NCI-H2081 treated with DMSO at 0.1 percent for 48 hours (cell line): ENCODE results near the gene SWT1.
"Not testable (repeated sequence)": the region's sequence is repeated elsewhere in the genome, so short reads cannot be mapped to it uniquely, and the experiment has no call there.

Experiments
- DNase-seq: peaks from one replicate; lab custom pipeline; 2025; lab: John Stamatoyannopoulos, UW

Gene SWT1

DNA sequence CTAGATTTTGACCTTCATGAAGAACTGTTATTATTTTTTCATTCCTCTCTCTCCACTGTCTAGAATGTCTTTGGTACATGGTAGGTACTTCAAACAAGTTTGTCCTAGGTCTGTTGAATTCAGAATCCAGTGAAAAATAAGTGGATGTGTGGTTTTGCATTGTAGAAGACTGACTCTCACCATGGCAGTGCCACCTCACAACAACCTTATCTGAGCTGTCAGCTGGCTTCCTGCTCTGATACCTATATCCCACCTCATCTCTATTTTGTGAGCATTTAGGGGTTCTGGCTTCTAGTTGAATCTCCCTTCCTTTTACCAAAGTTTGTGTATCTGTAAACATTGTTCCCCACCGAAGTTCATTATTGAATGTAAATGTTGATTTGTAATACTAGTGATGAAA, 9.1 kb downstream of the SWT1 start:
- no peak for DNase-seq

- peak; percentile 60 for DNase-seq
These were observed 13.4 kb downstream of the SWT1 start for GRCh38 chr1:185170291-185170848.

- DNase-seq, result no peak
These were observed 36.8 kb downstream of the SWT1 start for GRCh38 chr1:185193756-185194155.

DNA sequence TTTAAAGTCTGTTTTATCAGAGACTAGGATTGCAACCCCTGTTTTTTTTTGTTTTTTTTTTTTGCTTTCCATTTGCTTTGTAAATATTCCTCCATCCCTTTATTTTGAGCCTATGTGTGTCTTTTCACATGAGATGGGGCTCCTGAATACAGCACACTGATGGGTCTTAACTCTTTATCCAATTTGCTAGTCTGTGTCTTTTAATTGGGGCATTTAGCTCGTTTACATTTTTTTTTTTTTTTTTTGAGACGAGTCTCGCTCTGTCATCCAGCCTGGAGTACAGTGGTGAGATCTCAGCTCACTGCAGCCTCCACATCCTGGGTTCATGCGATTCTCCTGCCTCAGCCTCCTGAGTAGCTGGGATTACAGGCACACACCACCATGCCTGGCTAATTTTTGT, 41.7 kb downstream of the SWT1 start:
- DNase-seq, result not testable (repeated sequence)

- no peak for DNase-seq
These were observed 43.9 kb downstream of the SWT1 start for GRCh38 chr1:185200889-185201288.

GRCh38 chr1:185207170-185207569, 50.2 kb downstream of the SWT1 start:
- DNase-seq, result no peak

GRCh38 chr1:185207980-185208602, 51.1 kb downstream of the SWT1 start:
- no peak for DNase-seq

DNA sequence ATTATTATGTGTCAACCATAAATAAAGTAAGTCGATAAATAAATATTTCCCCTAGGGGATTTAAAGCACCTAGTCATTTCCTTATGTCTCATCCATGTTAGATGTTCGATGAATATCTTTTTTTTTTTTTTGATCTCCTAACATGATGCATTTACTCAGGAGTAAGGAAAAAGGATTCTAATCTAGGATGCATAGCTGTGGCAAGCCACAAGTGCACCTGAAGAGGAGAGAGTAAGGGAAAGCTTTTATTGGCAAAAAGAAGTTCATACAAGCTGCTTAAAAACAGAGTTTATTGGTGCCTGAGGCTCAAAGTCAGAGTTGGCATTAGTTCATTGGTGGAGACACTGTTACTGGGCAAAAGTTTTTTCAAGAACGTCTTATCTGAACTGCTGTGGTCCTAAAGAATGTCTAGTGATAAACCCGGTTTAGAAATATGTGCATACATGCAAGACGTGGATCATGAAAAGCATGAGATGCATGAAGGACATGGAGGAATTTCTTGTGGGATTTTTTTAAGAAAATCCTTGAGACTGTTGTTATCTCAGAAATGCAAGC, 51.7 kb downstream of the SWT1 start:
- no peak for DNase-seq

- not testable (repeated sequence) for DNase-seq
These were observed 52.4 kb downstream of the SWT1 start for GRCh38 chr1:185209357-185209756.

- DNase-seq, result no peak
These were observed 56.1 kb downstream of the SWT1 start for GRCh38 chr1:185213091-185213490.

DNA sequence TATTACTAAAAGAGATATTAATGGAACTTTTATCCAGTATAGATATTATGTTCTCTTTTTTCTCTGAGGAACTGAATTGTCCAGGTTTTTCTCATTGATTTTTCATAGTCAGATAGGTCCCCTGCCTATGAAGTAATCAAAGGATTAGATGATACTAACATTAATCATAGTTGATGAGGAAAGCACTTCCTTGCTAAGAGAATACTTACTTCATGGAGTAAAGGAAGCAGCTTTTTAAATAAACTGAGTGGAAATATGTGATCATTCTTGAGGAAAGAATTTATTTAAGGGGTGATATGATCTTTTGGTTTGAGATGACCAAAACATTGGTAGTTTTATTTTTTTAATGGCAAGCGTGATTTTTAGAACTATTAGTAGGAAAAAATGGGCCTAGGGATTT, 58.9 kb downstream of the SWT1 start:
- no peak for DNase-seq

DNA sequence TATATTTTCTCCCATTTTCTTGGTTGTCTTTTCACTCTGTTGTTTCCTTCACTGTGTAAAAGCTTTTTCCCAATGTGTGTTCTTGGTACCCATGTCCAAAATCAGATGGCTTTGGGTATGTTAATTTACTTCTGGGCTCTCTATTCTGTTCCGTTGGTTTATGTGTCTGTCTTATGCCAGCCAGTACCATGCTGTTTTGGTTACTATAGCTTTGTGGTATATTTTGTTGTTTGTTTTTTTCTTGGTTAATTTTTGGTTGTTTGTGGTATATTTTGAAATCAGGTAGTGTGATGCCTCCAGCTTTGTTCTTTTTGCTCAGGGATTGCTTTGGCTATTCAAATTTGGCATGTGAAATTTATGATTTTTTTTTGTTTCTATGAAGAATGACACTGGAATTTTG, 67.2 kb downstream of the SWT1 start:
- DNase-seq, result no peak

DNA sequence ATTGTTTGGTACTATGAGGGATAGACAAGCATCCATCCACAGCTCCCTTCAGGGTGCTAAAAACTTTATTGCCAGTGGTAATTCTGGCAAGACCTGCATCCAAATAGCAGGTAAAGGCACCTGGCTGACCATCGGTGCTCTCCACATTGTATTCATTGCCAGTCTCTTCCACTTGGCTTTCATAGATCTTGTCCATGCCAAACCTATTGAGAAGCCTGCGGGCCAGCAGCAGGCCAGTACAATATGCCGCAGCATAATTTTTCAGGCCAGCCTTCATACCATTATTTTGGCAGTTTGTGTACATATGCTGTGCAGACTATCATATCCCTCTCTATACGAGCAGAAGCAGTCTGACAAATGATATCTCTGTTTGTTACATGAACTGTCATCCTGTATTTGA, 70.2 kb downstream of the SWT1 start:
- DNase-seq, result no peak

DNA sequence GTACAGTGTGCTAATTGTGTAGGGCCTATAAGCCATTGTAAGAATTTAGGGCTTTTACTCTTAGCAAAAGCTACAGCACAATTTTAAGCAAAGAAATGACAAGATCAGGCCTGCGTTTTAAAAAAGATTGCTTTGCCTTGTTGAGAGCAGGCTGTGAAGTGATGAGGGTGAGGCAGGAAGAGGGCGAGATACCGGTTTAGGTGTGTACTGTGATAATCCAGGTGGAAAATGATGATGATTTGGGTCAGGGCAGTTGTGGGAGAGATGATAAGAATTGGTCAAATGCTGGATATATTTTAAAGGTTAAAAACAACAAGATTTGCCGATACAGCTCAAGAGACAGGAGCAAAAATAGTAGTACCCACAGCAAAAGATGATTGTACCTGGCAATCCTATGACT, 72.0 kb downstream of the SWT1 start:
- no peak for DNase-seq

- no peak for DNase-seq
These were observed 73.0 kb downstream of the SWT1 start for GRCh38 chr1:185229981-185230380.

GRCh38 chr1:185232874-185233273, 75.9 kb downstream of the SWT1 start:
- DNase-seq, result no peak

- DNase-seq, result not testable (repeated sequence)
These were observed 77.2 kb downstream of the SWT1 start for GRCh38 chr1:185234183-185234582.

- DNase-seq, result not testable (repeated sequence)
These were observed 80.2 kb downstream of the SWT1 start for GRCh38 chr1:185237176-185237575.

- no peak for DNase-seq
These were observed 80.7 kb downstream of the SWT1 start for GRCh38 chr1:185237661-185238060.

GRCh38 chr1:185238447-185238846, 81.5 kb downstream of the SWT1 start:
- DNase-seq, result no peak

GRCh38 chr1:185239861-185240260, 82.9 kb downstream of the SWT1 start:
- no peak for DNase-seq

DNA sequence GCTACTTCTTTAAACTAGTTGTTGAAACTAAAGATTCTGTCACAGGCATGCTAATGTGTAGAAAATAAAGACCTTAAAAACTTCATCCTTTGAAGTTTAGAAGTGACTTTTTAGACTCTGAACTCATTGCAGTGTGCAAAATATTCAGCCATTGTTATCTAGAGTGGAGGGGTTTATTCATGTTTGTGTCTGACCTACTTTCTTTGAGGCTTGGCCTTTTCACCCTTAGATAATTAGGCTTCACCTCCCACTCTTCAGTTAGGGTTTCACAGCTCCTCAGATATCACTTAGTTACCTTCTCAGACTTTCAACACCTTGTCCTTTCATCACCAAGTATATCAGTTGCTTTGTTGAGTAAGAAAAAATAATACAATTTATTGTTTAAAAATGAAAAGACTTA, 84.2 kb downstream of the SWT1 start:
- DNase-seq, result no peak

DNA sequence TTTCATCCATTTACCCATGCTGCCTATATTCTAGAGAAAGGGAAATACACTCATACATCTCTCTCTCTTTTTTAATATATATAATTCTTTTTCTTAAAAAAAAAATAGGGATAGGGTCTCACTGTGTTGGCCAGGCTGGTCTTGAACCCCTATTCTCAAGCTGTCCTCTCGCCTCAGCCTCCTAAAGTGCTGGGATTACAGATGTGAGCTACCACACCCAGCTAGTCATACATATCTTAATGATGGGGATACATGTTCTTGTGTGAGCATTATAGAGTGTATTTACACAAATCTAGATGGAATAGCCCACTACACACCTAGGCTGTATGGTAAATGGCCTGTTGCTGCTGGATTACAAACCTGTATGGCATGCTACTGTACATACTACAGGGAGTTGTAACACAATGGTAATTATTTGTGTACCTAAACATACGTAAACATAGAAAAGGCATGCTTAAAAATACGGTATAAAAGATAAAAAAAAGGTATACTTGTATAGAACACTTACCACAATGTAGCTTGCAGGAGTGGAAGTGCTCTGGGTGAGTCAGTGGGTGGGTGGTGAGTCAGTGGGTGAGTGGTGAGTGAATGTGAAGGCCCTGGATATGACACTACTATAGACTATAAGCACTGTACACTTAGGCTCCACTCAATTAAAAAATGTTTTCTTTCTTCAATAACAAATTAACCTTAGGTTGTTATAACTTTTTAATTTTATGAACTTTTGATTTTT, 87.2 kb downstream of the SWT1 start:
- DNase-seq, result no peak
